Heart left ventricle (tissue), 16 donors: ENCODE measurements around the gene SDHB. TPM values are rescaled to one million over a fixed set of nuclear protein-coding genes. Genes with fewer than 3 reads are reported as not detected.

Experiments used
- ATAC-seq, 4 donors: fragments of 200-7000 bp; cut with Tn5 transposase; one replicate each; pipeline ENCODE4 v1.9.1; 2020 to 2022; ENCODE audit warnings: moderate library complexity in 4 of 4, mild to moderate bottlenecking in 3 of 4, moderate number of reproducible peaks in 1 of 4
- DNase-seq, 5 donors: peaks; one replicate each; pipeline ENCODE4 v3.0.0-alpha.2; 2020
- H3K27ac ChIP-seq, 12 donors: fragments of 200-600 bp; sonication (generic) in 4 of 12; one replicate each; pipeline versions ENCODE4 v1.5.0 to v1.8.0; 2016 to 2022; ENCODE audit warnings: mild to moderate bottlenecking in 2 of 12
- H3K27me3 ChIP-seq, 9 donors: fragments of 200-600 bp; sonication (generic) in 2 of 9; one replicate each; pipeline versions ENCODE4 v1.5.1 to v1.8.0; 2016 to 2022; ENCODE audit warnings: mild to moderate bottlenecking in 3 of 9
- H3K36me3 ChIP-seq, 9 donors: fragments of 200-600 bp; sonication (generic) in 2 of 9; one replicate each; pipeline versions ENCODE4 v1.5.0 to v1.8.0; 2018 to 2022; ENCODE audit warnings: mild to moderate bottlenecking in 2 of 9
- H3K4me1 ChIP-seq, 12 donors: fragments of 200-600 bp; sonication (generic) in 4 of 12; one replicate each; pipeline versions ENCODE4 v1.5.0 to v1.8.0; 2016 to 2022; ENCODE audit warnings: mild to moderate bottlenecking in 3 of 12
- H3K4me3 ChIP-seq, 12 donors: fragments of 200-600 bp; sonication (generic) in 4 of 12; one replicate each; pipeline versions ENCODE4 v1.5.0 to v1.8.0; 2017 to 2022; ENCODE audit warnings: mild to moderate bottlenecking in 9 of 12, moderate library complexity in 4 of 12
- H3K9me3 ChIP-seq, 12 donors: fragments of 200-600 bp; sonication (generic) in 4 of 12; one replicate each; pipeline versions ENCODE4 v1.5.0 to v1.8.0; 2016 to 2022; ENCODE audit warnings: mild to moderate bottlenecking in 1 of 12
- POLR2A ChIP-seq, 2 donors: fragments of 450-650 bp; IDR thresholded peaks; one replicate each; pipeline ENCODE4 v1.6.1; 2017; ENCODE audit warnings: antibody characterized with exemption in 2 of 2, mild to moderate bottlenecking in 2 of 2, moderate library complexity in 2 of 2
- WGBS, 4 donors: extraction: QIAGEN DNeasy Blood & Tissue Kit in 2 of 4; methylation state at CpG; one replicate each; pipeline versions ENCODE4 v1.1.5 to v1.1.7; 2013 to 2018; 5-methylcytosine and 5-hydroxymethylcytosine counted together
- intact Hi-C, 10 donors: fragments of 100-400 bp; cut with DNase I; formaldehyde crosslinking; loops; one replicate each; pipeline versions ENCODE4 v1.11.1 to v1.14.2; 2022
- polyA plus RNA-seq, 2 donors: library from polyadenylated mRNA; stranded (reverse); fragments of 200-250 nt; gene quantifications; one replicate each; pipeline ENCODE4 v1.2.3, GENCODE V29; 2013
- total RNA-seq, 9 donors: library from RNA; depleted of rRNA in 2 of 9; stranded (reverse); fragments of >200 nt in 2 of 9; fragmentation: NEBNext Ultra II Directional in 3 of 9; extraction: Animal tissue kit (Norgen Biotek cat#: 25700) in 3 of 9; gene quantifications; one replicate each; pipeline versions ENCODE4 v1.1.0 to v1.2.4, GENCODE V29; 2016 to 2023
- TF ChIP-seq, protein P1 (sequence below), 12 donors: fragments of 200-600 bp; sonication (generic) in 4 of 12; IDR thresholded peaks; one replicate each; pipeline versions ENCODE4 v1.5.0 to v1.8.0; 2018 to 2022; ENCODE audit warnings: antibody characterized with exemption in 12 of 12, mild to moderate bottlenecking in 5 of 12
- donor health status: ischemic (EF 13 %, LVEDD 7.1; RV severe dilation, severe dysfunction).
- donor health status: healthy with polysubstance abuse.
- donor health status: DM: no; HTN: yes; CAD: no.
- donor health status: DM: no; HTN: no; CAD: no.
- donor health status: ischemic (EF 25% LVEDD 6.9; RV normal size, moderate dysfunction).
- donor health status: ischemic (EF 25% LVEDD 5.7; RV mildly dilated, moderate dysfunction).
- donor health status: healthy.
- donor health status: DM: yes; HTN: yes; CAD: no.
- donor health status: ischemic (EF 35%, LVEDD 5.7; RV mildly dilated, moderate dysfunction).
- donor health status: nonischemic (EF 11% LVEDD 7.7; RV severe dilation, severe dysfunction).
- donor health status: DM: yes; HTN: yes; CAD: no.
- donor health status: PGD.
- donor health status: ischemic (EF 29% LVEDD 5.4; RV normal size, mild dysfunction).
- donor health status: nonischemic (EF 23%, LVEDD 6.1; RV moderate dilation, normal function).

The SDHB gene
- total and polyA plus RNA-seq, 11 donors: 174 to 617 (median 341) TPM

DNA sequence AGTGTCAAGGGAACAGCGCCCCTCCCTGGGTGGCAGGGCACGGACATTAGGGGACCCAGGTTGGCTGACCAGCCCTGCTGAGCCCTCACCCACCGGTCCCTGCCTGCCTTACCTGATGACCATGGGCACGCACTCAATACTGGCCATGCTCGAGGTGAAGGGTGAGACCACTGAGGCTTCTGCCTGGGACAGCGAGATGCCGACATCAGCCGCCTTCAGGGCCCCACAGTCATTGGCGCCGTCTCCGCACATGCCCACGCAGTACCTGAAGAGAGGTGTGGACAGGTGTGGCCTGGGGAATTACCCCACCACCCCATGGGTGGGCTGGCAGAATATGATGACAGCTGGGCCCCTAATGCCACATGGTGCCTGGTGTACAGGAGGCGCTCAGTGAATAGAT lies 65.6 kb downstream of the SDHB start:
- H3K36me3 ChIP-seq: peaks cover 0 to 72% (median 44%) of the 10 kb centered on the region in 9 donors

DNA sequence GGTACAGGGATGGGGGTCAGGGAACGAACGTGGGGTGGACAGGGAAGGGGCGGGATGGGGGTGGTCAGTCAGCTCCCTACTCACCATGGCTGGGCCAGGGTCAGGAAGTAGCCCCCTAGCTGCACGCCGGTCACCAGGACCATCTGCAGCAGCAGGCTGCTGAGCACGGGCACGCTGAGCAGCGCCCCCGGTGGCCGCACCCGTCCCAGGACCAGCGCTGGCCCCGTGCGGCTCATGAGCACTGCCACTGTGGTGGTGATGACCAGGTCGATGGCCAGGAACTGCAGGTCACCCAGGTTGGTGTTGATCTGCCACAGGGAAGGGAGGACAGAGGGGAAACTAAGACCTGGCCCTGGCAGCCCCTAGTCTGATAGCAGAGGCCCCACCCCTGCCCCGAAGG lies 66.9 kb downstream of the SDHB start:
- 71 to 78% (median 78%) methylated on average over 7 to 16 of the region's 16 CpGs for WGBS, 4 donors
- no peaks in the 10 kb centered on the region for H3K9me3 ChIP-seq
- peaks cover 0 to 5% (median 0%) of the 10 kb centered on the region in 12 donors for H3K4me1 ChIP-seq
- intact Hi-C loops: no loop called here
- TF ChIP-seq, protein P1, sequence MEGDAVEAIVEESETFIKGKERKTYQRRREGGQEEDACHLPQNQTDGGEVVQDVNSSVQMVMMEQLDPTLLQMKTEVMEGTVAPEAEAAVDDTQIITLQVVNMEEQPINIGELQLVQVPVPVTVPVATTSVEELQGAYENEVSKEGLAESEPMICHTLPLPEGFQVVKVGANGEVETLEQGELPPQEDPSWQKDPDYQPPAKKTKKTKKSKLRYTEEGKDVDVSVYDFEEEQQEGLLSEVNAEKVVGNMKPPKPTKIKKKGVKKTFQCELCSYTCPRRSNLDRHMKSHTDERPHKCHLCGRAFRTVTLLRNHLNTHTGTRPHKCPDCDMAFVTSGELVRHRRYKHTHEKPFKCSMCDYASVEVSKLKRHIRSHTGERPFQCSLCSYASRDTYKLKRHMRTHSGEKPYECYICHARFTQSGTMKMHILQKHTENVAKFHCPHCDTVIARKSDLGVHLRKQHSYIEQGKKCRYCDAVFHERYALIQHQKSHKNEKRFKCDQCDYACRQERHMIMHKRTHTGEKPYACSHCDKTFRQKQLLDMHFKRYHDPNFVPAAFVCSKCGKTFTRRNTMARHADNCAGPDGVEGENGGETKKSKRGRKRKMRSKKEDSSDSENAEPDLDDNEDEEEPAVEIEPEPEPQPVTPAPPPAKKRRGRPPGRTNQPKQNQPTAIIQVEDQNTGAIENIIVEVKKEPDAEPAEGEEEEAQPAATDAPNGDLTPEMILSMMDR (IDR thresholded peaks at IDR 0.05): peak in 2 of 12 donors; percentile 24 to 28
- TF ChIP-seq POLR2A (IDR thresholded peaks at IDR 0.05): no peak
- H3K36me3 ChIP-seq: peaks cover 0 to 62% (median 44%) of the 10 kb centered on the region in 9 donors
- no peaks in the 10 kb centered on the region for H3K27me3 ChIP-seq
- H3K27ac ChIP-seq: no peak overlapping the region
- DNase-seq (no peak), ATAC-seq (no peak)
- H3K4me3 ChIP-seq: no peak overlapping the region

More for the DNA sequence above, 65.6 kb downstream of the SDHB start:
- no peak overlapping the region for H3K27ac ChIP-seq
- TF ChIP-seq POLR2A (IDR thresholded peaks at IDR 0.05): no peak
- TF ChIP-seq, protein P1 (IDR thresholded peaks at IDR 0.05): no peak
- H3K4me3 ChIP-seq: no peak overlapping the region
- no peaks in the 10 kb centered on the region for H3K27me3 ChIP-seq
- DNase-seq (no peak), ATAC-seq (no peak)
- intact Hi-C loops: no loop called here
- no peaks in the 10 kb centered on the region for H3K9me3 ChIP-seq
- WGBS, 4 donors: 89 to 93% (median 91%) methylated on average over 11 to 13 of the region's 13 CpGs
- peaks cover 0 to 5% (median 0%) of the 10 kb centered on the region in 12 donors for H3K4me1 ChIP-seq

DNA sequence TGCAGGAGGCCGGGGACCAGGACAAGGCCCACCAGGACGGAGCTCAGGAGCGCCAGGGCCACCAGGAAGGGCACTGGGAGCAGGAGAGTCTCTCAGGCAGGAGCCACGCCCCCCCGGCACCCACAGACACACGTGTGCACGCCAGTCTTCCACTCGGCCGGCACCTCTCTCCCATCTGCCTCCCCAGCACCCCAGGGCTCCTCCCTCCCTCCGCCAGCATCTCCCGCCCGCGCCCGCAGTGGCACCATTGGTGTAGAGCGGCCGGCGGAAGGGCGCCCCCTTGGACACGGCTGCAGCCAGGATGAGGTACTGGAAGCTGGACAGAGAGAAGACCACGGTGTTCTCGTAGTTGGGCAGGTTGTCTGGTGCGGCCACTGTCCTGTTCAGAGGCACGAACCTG lies 67.3 kb downstream of the SDHB start:
- TF ChIP-seq, protein P1 (IDR thresholded peaks at IDR 0.05): no peak
- no peak for TF ChIP-seq POLR2A (IDR thresholded peaks at IDR 0.05)
- Histone ChIP-seq H3K9me3 (no peaks in the 10 kb centered on the region), H3K36me3 (peaks cover 0 to 57% (median 41%) of the 10 kb centered on the region in 9 donors), H3K27me3 (no peaks in the 10 kb centered on the region), H3K27ac (no peak overlapping the region), H3K4me1 (peaks cover 0 to 5% (median 0%) of the 10 kb centered on the region in 12 donors), H3K4me3 (no peak overlapping the region)
- WGBS, 4 donors: 89 to 92% (median 91%) methylated on average over 19 to 23 of the region's 23 CpGs
- DNase-seq (no peak), ATAC-seq (no peak)
- intact Hi-C loops: no loop called here

DNA sequence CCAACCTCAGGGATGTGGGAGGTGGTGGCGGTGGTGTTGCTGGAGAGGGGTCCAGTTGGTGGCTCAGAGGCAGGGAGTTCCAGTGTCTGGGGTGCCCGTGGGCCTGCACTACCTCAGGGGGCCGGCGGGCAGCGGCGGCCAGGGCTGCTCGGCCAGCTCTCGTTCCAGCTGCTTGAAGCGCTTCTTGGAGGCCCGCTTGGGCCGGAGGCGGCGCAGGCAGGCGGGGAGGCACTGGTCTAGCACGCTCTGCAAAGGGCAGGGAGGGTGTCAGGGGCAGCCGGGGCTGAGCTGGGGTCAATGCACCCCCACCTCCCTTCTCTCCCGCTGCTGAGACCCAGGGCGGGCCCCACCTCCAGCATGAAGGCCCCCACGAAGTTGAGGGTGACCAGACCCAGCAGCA lies 67.7 kb downstream of the SDHB start:
- H3K4me3 ChIP-seq: no peak overlapping the region
- H3K27me3 ChIP-seq: peaks cover 0 to 2% (median 0%) of the 10 kb centered on the region in 9 donors
- TF ChIP-seq, protein P1 (IDR thresholded peaks at IDR 0.05): no peak
- no peak for TF ChIP-seq POLR2A (IDR thresholded peaks at IDR 0.05)
- peaks cover 0 to 5% (median 0%) of the 10 kb centered on the region in 12 donors for H3K4me1 ChIP-seq
- intact Hi-C loops: no loop called here
- DNase-seq (no peak), ATAC-seq (no peak)
- no peak overlapping the region for H3K27ac ChIP-seq
- peaks cover 0 to 53% (median 39%) of the 10 kb centered on the region in 9 donors for H3K36me3 ChIP-seq
- no peaks in the 10 kb centered on the region for H3K9me3 ChIP-seq
- WGBS, 4 donors: 84 to 93% (median 91%) methylated on average over 8 to 19 of the region's 19 CpGs
